Measurements from ENCODE around the gene ABHD15. TPM values are rescaled to one million over a fixed set of nuclear protein-coding genes. Genes with fewer than 3 reads are reported as not detected.

ABHD15 gene
- total and polyA plus RNA-seq, 2 donors (not counting 3 experiments of a cell fraction or from before 2014, with no cell fraction given) = 3.8 to 5.6 TPM

- FAIRE-seq = no peak
- H3K9ac ChIP-seq (replicated peaks; ENCODE audit: extremely low read depth, insufficient read depth, low read length) = no peak overlapping the region
- no peak overlapping the region for H3K27ac ChIP-seq (ENCODE audit: insufficient read depth, low read depth, low read length)
- ChIA-PET POLR2A (interaction anchor here (1.4 kb wide), 1 partner anchor 12 kb away, joined by 3 read pairs; no protein-coding TSS in a partner anchor), CTCF (interaction anchor here (0.8 to 9.4 kb wide), 11 partner anchors 9 to 512 kb away, joined by 3 to 152 read pairs (median 4); partner anchors contain the start of genes ABHD15 and ANKRD13B)
- no peak overlapping the region for H3K4me2 ChIP-seq (ENCODE audit: insufficient read depth, low read length)
- no peak overlapping the region for H3K4me3 ChIP-seq (replicated peaks in 1 of 3; ENCODE audit: insufficient read depth in 1 of 3, low read depth in 1 of 3, low read length in 3 of 3)
- TF ChIP-seq GATA2 (IDR thresholded peaks at IDR 0.05; ENCODE audit: insufficient read depth, insufficient read length, low read depth, low read length) (no peak), POLR2AphosphoS5 (IDR thresholded peaks at IDR 0.05; ENCODE audit: insufficient read depth, low read depth, low read length) (no peak), JUN (IDR thresholded peaks at IDR 0.05; ENCODE audit: borderline replicate concordance, insufficient read depth, insufficient read length, low read depth) (no peak), MYC (IDR thresholded peaks at IDR 0.05; ENCODE audit: low read depth, low read length) (no peak), EZH2 (IDR thresholded peaks at IDR 0.05; ENCODE audit: borderline replicate concordance, low read depth, low read length, severe bottlenecking) (no peak), MAX (IDR thresholded peaks at IDR 0.05; ENCODE audit: insufficient read depth, insufficient read length) (no peak)
- intact Hi-C loops (cut with micrococcal nuclease) = no loop called here
- no peaks in the 10 kb centered on the region for H3K9me1 ChIP-seq (replicated peaks; ENCODE audit: control insufficient read depth, extremely low read depth, insufficient read depth, low read length)
- peaks cover 30% of the 10 kb centered on the region for H3K4me1 ChIP-seq (ENCODE audit: control insufficient read depth, extremely low read depth, insufficient read depth, low read length)
- no peaks in the 10 kb centered on the region for H3K27me3 ChIP-seq (ENCODE audit: control insufficient read depth in 2 of 2, insufficient read depth in 2 of 2, low read length in 2 of 2)
- peaks cover 21 to 42% of the 10 kb centered on the region in 2 experiments for H3K36me3 ChIP-seq (ENCODE audit: control insufficient read depth in 2 of 2, extremely low read depth in 1 of 2, insufficient read depth in 2 of 2, low read length in 2 of 2)
- H4K20me1 ChIP-seq (replicated peaks; ENCODE audit: control insufficient read depth, extremely low read depth, insufficient read depth, low read length) = no peaks in the 10 kb centered on the region
- DNase-seq (ENCODE audit: low read depth, low spot score) = no peak
- H2AFZ ChIP-seq (ENCODE audit: low read depth, low read length) = no peak overlapping the region
- dilution Hi-C loops (cut with MboI; ENCODE audit: extremely low pct_ligation_motif_present, low sequenced_read_pairs) = no loop called here
- H3K79me2 ChIP-seq (ENCODE audit: control insufficient read depth, insufficient read depth, low read length) = peaks cover 53% of the 10 kb centered on the region
- BruUV-seq (replicated peaks) = no TSS peak
- H3K9me3 ChIP-seq (replicated peaks; ENCODE audit: control insufficient read depth, insufficient read depth, low read length) = no peaks in the 10 kb centered on the region
Observed at GRCh38 chr17:29581583-29582253, 14.9 kb upstream of the ABHD15 start.

Data from endothelial cell of umbilical vein (primary cell).